Loucy (cell line): Measurements from ENCODE around the gene ZNF285.
"Not testable (repeated sequence)": the region's sequence is repeated elsewhere in the genome, so short reads cannot be mapped to it uniquely, and the experiment has no call there.

ENCODE experiments used
- H2AFZ ChIP-seq: fragments of 200-600 bp; sonication (generic); 2 replicates; pipeline ENCODE4 v1.6.0; 2016; ENCODE audit warnings: antibody characterized with exemption, mild to moderate bottlenecking, low read length, moderate library complexity
- H3F3A ChIP-seq: fragments of 200-600 bp; 2 replicates; pipeline ENCODE4 v1.6.0; 2016; ENCODE audit warnings: antibody characterized with exemption, low read depth, mild to moderate bottlenecking
- H3K27me3 ChIP-seq: fragments of 200-600 bp; sonication (generic); 2 replicates; pipeline ENCODE4 v1.6.1; 2014; ENCODE audit warnings: low read length, mild to moderate bottlenecking; ENCODE audit not compliant: insufficient read depth, poor library complexity, severe bottlenecking
- H3K36me3 ChIP-seq: fragments of 200-600 bp; sonication (generic); 2 replicates; pipeline ENCODE4 v1.6.1; 2016; ENCODE audit warnings: low read length; ENCODE audit not compliant: insufficient read depth
- H3K4me1 ChIP-seq: fragments of 200-600 bp; sonication (generic); 2 replicates; pipeline ENCODE4 v1.5.1; 2014; ENCODE audit warnings: low read length, mild to moderate bottlenecking; ENCODE audit not compliant: insufficient read depth, poor library complexity, severe bottlenecking
- H3K4me2 ChIP-seq: fragments of 200-600 bp; sonication (generic); 2 replicates; pipeline ENCODE4 v1.6.0; 2014; ENCODE audit warnings: antibody characterized with exemption, low read length, low read depth, mild to moderate bottlenecking; ENCODE audit not compliant: poor library complexity, severe bottlenecking
- H3K4me3 ChIP-seq: fragments of 200-600 bp; sonication (generic); 2 replicates; pipeline ENCODE4 v1.5.1; 2014; ENCODE audit warnings: low read length, mild to moderate bottlenecking, mixed read lengths; ENCODE audit not compliant: poor library complexity, severe bottlenecking
- H3K79me2 ChIP-seq: fragments of 200-600 bp; sonication (generic); 2 replicates; pipeline ENCODE4 v1.6.1; 2014; ENCODE audit warnings: low read length; ENCODE audit not compliant: insufficient read depth
- H3K9ac ChIP-seq: fragments of 200-600 bp; sonication (generic); 2 replicates; pipeline ENCODE4 v1.6.0; 2014; ENCODE audit warnings: mild to moderate bottlenecking, low read depth, low read length, moderate library complexity; ENCODE audit not compliant: poor library complexity, severe bottlenecking
- H3K9me2 ChIP-seq: fragments of 200-600 bp; sonication (generic); replicated peaks from 2 replicates; pipeline ENCODE4 v1.6.1; 2016; ENCODE audit warnings: low read depth, low read length, mixed read lengths
- H3K9me3 ChIP-seq: fragments of 200-600 bp; sonication (generic); 2 replicates; pipeline ENCODE4 v1.6.1; 2014; ENCODE audit warnings: mild to moderate bottlenecking, antibody characterized with exemption, low read length, low read depth; ENCODE audit not compliant: insufficient read depth
- H4K20me1 ChIP-seq: fragments of 200-600 bp; sonication (generic); 2 replicates; pipeline ENCODE4 v1.6.0; 2014; ENCODE audit warnings: antibody characterized with exemption, low read length, mild to moderate bottlenecking; ENCODE audit not compliant: insufficient read depth, poor library complexity, severe bottlenecking
- CTCF ChIP-seq: fragments of 200-600 bp; sonication (generic); conservative IDR thresholded peaks from 2 replicates; pipeline ENCODE4 v1.5.1; 2014; ENCODE audit warnings: mild to moderate bottlenecking, antibody characterized with exemption, low read length
- EZH2phosphoT487 ChIP-seq: fragments of 200-600 bp; IDR thresholded peaks from 2 replicates; pipeline ENCODE4 v1.6.1; 2018; ENCODE audit warnings: antibody characterized with exemption, mild to moderate bottlenecking, moderate library complexity, borderline replicate concordance

ZNF285 gene

GRCh38 chr19:44438441-44438840 lies 37.0 kb upstream of the ZNF285 start:
- no peak overlapping the region for H3K4me3 ChIP-seq
- TF ChIP-seq CTCF (no peak), EZH2phosphoT487 (no peak)

GRCh38 chr19:44435441-44435840 lies 34.0 kb upstream of the ZNF285 start:
- Histone ChIP-seq H3K4me3 (no peak overlapping the region), H2AFZ (no peak overlapping the region), H3F3A (no peaks in the 10 kb centered on the region), H3K4me2 (no peak overlapping the region), H3K9me2 (no peaks in the 10 kb centered on the region), H3K9ac (no peak overlapping the region), H3K4me1 (no peaks in the 10 kb centered on the region), H3K36me3 (no peaks in the 10 kb centered on the region), H3K9me3 (peaks cover 3% of the 10 kb centered on the region; the same call in 1 of the 2 replicates), H4K20me1 (no peaks in the 10 kb centered on the region), H3K27me3 (no peaks in the 10 kb centered on the region), H3K79me2 (no peaks in the 10 kb centered on the region)
- TF ChIP-seq CTCF, result no peak
- no peak for TF ChIP-seq EZH2phosphoT487

More at GRCh38 chr19:44438441-44438840, 37.0 kb upstream of the ZNF285 start:
- H3K4me1 ChIP-seq, result no peaks in the 10 kb centered on the region
- H3F3A ChIP-seq, result no peaks in the 10 kb centered on the region
- no peaks in the 10 kb centered on the region for H3K9me2 ChIP-seq
- H3K4me2 ChIP-seq, result no peak overlapping the region
- H3K9me3 ChIP-seq, result peaks cover 3% of the 10 kb centered on the region; the same call in 1 of the 2 replicates
- no peaks in the 10 kb centered on the region for H3K27me3 ChIP-seq
- no peaks in the 10 kb centered on the region for H3K79me2 ChIP-seq
- H3K36me3 ChIP-seq, result no peaks in the 10 kb centered on the region
- H2AFZ ChIP-seq, result no peak overlapping the region
- no peaks in the 10 kb centered on the region for H4K20me1 ChIP-seq
- H3K9ac ChIP-seq, result no peak overlapping the region

- Histone ChIP-seq H3K27me3 (no peaks in the 10 kb centered on the region), H3K9me2 (no peaks in the 10 kb centered on the region), H3K9me3 (peaks cover 9% of the 10 kb centered on the region; the same call in 1 of the 2 replicates), H3K36me3 (no peaks in the 10 kb centered on the region), H4K20me1 (no peaks in the 10 kb centered on the region), H3K4me2 (no peak overlapping the region), H2AFZ (no peak overlapping the region), H3K4me1 (no peaks in the 10 kb centered on the region), H3K79me2 (no peaks in the 10 kb centered on the region), H3F3A (no peaks in the 10 kb centered on the region), H3K9ac (no peak overlapping the region), H3K4me3 (no peak overlapping the region)
- TF ChIP-seq CTCF (no peak), EZH2phosphoT487 (no peak)
Observed at GRCh38 chr19:44430956-44431355, 29.5 kb upstream of the ZNF285 start.

- H3K4me3 ChIP-seq, H3K4me2 ChIP-seq, H3F3A ChIP-seq, H4K20me1 ChIP-seq, H3K9ac ChIP-seq, H3K9me3 ChIP-seq, H3K9me2 ChIP-seq, H3K4me1 ChIP-seq, H2AFZ ChIP-seq, H3K36me3 ChIP-seq, H3K27me3 ChIP-seq, H3K79me2 ChIP-seq: not testable (repeated sequence)
Observed at GRCh38 chr19:44415553-44415952, 14.1 kb upstream of the ZNF285 start.

GRCh38 chr19:44389268-44389667 lies 12.1 kb downstream of the ZNF285 start:
- H3K9me3 ChIP-seq, H3K36me3 ChIP-seq, H3K9ac ChIP-seq, H3K9me2 ChIP-seq, H3K79me2 ChIP-seq, H3K4me1 ChIP-seq, H3K4me2 ChIP-seq, H3K27me3 ChIP-seq, H4K20me1 ChIP-seq, H3F3A ChIP-seq, H2AFZ ChIP-seq, H3K4me3 ChIP-seq: not testable (repeated sequence)
